K562 (cell line): ENCODE results near the gene RNPEPL1. TPM values are rescaled to one million over a fixed set of nuclear protein-coding genes. Genes with fewer than 3 reads are reported as not detected.
A peak's percentile ranks its signal among the peaks of the same experiment; 100 is the strongest.

Experiments used
- FOXK1 ChIP-seq: sonication (generic); formaldehyde crosslinking; IDR thresholded peaks from 2 replicates; pipeline ENCODE4 v1.8.0; 2022; ENCODE audit warnings: missing genetic modification reagents, mild to moderate bottlenecking, borderline replicate concordance
- LCOR ChIP-seq: sonication (generic); formaldehyde crosslinking; IDR thresholded peaks from 2 replicates; pipeline ENCODE4 v1.8.0; 2022; ENCODE audit warnings: mild to moderate bottlenecking, missing genetic modification reagents
- MAZ ChIP-seq, 2 experiments: fragments of 450-650 bp in 1 of 2; sonication (generic) in 1 of 2; formaldehyde crosslinking; IDR thresholded peaks in 1 of 2; conservative IDR thresholded peaks in 1 of 2; 2 replicates each; pipeline versions ENCODE4 v1.4.0 to v1.5.0; 2020; ENCODE audit warnings: mild to moderate bottlenecking in 1 of 2, missing genetic modification reagents in 1 of 2
- NFYB ChIP-seq: IDR thresholded peaks from 2 replicates; pipeline ENCODE4 v1.6.1; 2011; ENCODE audit warnings: mild to moderate bottlenecking, moderate library complexity; ENCODE audit not compliant: insufficient read length; ENCODE audit errors: extremely low read depth
- PHF21A ChIP-seq: fragments of 450-650 bp; IDR thresholded peaks from 2 replicates; pipeline ENCODE4 v1.6.1; 2017; ENCODE audit warnings: low read depth, borderline replicate concordance
- RCOR1 ChIP-seq, 2 experiments: IDR thresholded peaks; 2 replicates each; pipeline ENCODE4 v1.6.1; 2012; ENCODE audit warnings: low read depth in 2 of 2, low read length in 2 of 2, borderline replicate concordance in 1 of 2, improper control_type of control experiment in 1 of 2
- RFX1 ChIP-seq: fragments of 450-650 bp; IDR thresholded peaks from 2 replicates; pipeline ENCODE4 v1.6.1; 2016; ENCODE audit warnings: mild to moderate bottlenecking, moderate library complexity
- TRIM24 ChIP-seq, 2 experiments: fragments of 450-650 bp; IDR thresholded peaks; 2 replicates each; pipeline ENCODE4 v1.6.1; 2016
- ZBTB8A ChIP-seq: fragments of 450-650 bp; IDR thresholded peaks from 2 replicates; pipeline ENCODE4 v1.6.1; 2018; ENCODE audit warnings: mild to moderate bottlenecking, moderate library complexity; ENCODE audit not compliant: partially characterized antibody
- ZC3H11A ChIP-seq: IDR thresholded peaks from 2 replicates; pipeline ENCODE4 v1.6.1; 2012; ENCODE audit warnings: low read depth, low read length, improper control_type of control experiment
- ZNF644 ChIP-seq: fragments of 200-800 bp; sonication (Bioruptor generic); IDR thresholded peaks from 2 replicates; pipeline ENCODE4 v1.6.1; 2016; ENCODE audit warnings: low read depth, missing genetic modification characterization, missing compliant biosample characterization
- polyA plus RNA-seq, 8 experiments: library from polyadenylated mRNA; depleted of rRNA in 4 of 8; stranded (reverse) in 5 of 8; unstranded in 3 of 8; fragments of >200 nt; fragmentation: Nextera tagmentation in 2 of 8; fragmentation: Illumina TruSeq in 1 of 8; extraction: Ambion mirVana in 2 of 8; extraction: Trizol in 1 of 8; gene quantifications; 2 replicates each; pipeline versions ENCODE4 v1.2.1 to v1.2.3, GENCODE V29; 2011 to 2014; ENCODE audit warnings: inconsistent platforms in 1 of 8, missing spikeins in 1 of 8
- total RNA-seq, 7 experiments: library from RNA; depleted of rRNA in 6 of 7; stranded (reverse); fragments of >200 nt in 6 of 7; fragmentation: Illumina TruSeq in 2 of 7; extraction: Trizol in 2 of 7; gene quantifications; 2 replicates each; pipeline versions ENCODE4 v1.2.1 to v1.2.3, GENCODE V29; 2011 to 2021; ENCODE audit warnings: low replicate concordance in 1 of 7
- TF ChIP-seq, protein P1 (sequence below), 2 experiments: fragments of 450-650 bp in 1 of 2; IDR thresholded peaks; 2 replicates each; pipeline ENCODE4 v1.6.1; 2011 to 2017; ENCODE audit warnings: low read depth in 2 of 2, antibody characterized with exemption in 1 of 2, borderline replicate concordance in 1 of 2, low read length in 1 of 2, mild to moderate bottlenecking in 1 of 2, mixed read lengths in 1 of 2; ENCODE audit not compliant: control insufficient read depth in 1 of 2
- TF ChIP-seq, protein P2 (sequence below): fragments of 450-650 bp; IDR thresholded peaks from 2 replicates; pipeline ENCODE4 v1.6.1; 2017; ENCODE audit warnings: antibody characterized with exemption, mild to moderate bottlenecking
- TF ChIP-seq, protein P3 (sequence below): fragments of 450-650 bp; conservative IDR thresholded peaks from 2 replicates; pipeline ENCODE4 v1.6.1; 2016; ENCODE audit warnings: missing genetic modification characterization, low read depth, mild to moderate bottlenecking, control low read depth, missing compliant biosample characterization
- TF ChIP-seq, protein P4 (sequence below): fragments of 450-650 bp; formaldehyde crosslinking; IDR thresholded peaks from 2 replicates; pipeline ENCODE4 v1.4.0; 2020; ENCODE audit warnings: mild to moderate bottlenecking, mixed read lengths

RNPEPL1 gene
- total and polyA plus RNA-seq, 9 of the 15 experiments (the other 6 are each of a cell fraction or from before 2014, with no cell fraction given) = 0.07 to 38.7 (median 5.6) TPM

DNA sequence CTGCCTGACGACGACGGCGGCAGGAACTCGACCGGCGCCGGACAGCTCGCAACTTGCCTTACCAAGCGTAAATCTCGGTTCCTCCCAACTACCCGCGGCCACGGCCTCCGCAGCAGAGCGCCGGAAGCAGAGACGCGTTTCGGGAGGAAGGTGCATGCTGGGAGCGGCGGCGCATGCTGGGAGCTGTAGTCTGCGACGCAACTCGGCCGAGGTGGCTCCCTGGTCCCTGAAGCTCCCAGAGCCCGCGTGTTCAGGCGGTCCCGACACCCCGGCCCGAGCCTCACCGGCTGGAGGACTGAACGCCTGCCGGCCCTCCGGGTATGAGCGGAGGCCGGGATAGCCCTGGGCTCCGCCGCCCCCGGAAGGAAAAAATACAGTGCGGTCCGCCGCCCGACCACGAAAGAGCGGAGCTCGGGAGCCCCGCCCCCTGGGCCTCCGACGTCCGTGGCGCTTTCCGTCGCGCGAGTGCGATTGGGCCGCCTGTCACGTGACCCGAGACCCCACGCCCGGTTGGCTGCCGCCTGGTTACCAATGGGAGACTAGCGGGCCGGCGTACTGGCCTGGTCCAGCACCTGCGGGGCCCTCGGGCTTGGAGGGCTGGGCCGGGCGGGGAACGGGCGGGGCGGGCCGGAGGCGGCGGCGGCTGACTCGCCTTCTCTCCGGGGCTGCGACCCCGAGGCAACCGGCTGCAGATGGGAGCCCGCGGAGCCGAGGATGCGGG, 18.1 kb downstream of the RNPEPL1 start, which contains the start of gene CAPN10 (continued):
- TF ChIP-seq MAZ (CRISPR knock-in tag; conservative IDR thresholded peaks at IDR 0.05 in 1 of 2, IDR thresholded peaks at IDR 0.05 in 1 of 2) (peak in 1 of 2 experiments; percentile 68; a peak in 1 of 4 replicates), RFX1 (peak; percentile 40; the same call in 1 of the 2 replicates), PHF21A (peak; percentile 83; the same call in 1 of the 2 replicates), LCOR (CRISPR knock-in tag) (peak; percentile 69; the same call in 1 of the 2 replicates), ZNF644 (peak; percentile 63; the same call in 1 of the 2 replicates), ZC3H11A (no peak), ZBTB8A (no peak), TRIM24 (IDR thresholded peaks at IDR 0.05) (no peak), NFYB (peak; percentile 58), RCOR1 (IDR thresholded peaks at IDR 0.05; ENCODE audit: borderline replicate concordance in 1 of 2, low read depth in 2 of 2, low read length in 2 of 2) (peak in 1 of 2 experiments; percentile 64; a peak in 2 of 4 replicates), FOXK1 (CRISPR knock-in tag) (no peak)
- TF ChIP-seq, protein P1, sequence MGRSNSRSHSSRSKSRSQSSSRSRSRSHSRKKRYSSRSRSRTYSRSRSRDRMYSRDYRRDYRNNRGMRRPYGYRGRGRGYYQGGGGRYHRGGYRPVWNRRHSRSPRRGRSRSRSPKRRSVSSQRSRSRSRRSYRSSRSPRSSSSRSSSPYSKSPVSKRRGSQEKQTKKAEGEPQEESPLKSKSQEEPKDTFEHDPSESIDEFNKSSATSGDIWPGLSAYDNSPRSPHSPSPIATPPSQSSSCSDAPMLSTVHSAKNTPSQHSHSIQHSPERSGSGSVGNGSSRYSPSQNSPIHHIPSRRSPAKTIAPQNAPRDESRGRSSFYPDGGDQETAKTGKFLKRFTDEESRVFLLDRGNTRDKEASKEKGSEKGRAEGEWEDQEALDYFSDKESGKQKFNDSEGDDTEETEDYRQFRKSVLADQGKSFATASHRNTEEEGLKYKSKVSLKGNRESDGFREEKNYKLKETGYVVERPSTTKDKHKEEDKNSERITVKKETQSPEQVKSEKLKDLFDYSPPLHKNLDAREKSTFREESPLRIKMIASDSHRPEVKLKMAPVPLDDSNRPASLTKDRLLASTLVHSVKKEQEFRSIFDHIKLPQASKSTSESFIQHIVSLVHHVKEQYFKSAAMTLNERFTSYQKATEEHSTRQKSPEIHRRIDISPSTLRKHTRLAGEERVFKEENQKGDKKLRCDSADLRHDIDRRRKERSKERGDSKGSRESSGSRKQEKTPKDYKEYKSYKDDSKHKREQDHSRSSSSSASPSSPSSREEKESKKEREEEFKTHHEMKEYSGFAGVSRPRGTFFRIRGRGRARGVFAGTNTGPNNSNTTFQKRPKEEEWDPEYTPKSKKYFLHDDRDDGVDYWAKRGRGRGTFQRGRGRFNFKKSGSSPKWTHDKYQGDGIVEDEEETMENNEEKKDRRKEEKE (IDR thresholded peaks at IDR 0.05; ENCODE audit: borderline replicate concordance in 1 of 2, control insufficient read depth in 1 of 2, low read depth in 2 of 2, low read length in 1 of 2) = no peak
- TF ChIP-seq, protein P2, sequence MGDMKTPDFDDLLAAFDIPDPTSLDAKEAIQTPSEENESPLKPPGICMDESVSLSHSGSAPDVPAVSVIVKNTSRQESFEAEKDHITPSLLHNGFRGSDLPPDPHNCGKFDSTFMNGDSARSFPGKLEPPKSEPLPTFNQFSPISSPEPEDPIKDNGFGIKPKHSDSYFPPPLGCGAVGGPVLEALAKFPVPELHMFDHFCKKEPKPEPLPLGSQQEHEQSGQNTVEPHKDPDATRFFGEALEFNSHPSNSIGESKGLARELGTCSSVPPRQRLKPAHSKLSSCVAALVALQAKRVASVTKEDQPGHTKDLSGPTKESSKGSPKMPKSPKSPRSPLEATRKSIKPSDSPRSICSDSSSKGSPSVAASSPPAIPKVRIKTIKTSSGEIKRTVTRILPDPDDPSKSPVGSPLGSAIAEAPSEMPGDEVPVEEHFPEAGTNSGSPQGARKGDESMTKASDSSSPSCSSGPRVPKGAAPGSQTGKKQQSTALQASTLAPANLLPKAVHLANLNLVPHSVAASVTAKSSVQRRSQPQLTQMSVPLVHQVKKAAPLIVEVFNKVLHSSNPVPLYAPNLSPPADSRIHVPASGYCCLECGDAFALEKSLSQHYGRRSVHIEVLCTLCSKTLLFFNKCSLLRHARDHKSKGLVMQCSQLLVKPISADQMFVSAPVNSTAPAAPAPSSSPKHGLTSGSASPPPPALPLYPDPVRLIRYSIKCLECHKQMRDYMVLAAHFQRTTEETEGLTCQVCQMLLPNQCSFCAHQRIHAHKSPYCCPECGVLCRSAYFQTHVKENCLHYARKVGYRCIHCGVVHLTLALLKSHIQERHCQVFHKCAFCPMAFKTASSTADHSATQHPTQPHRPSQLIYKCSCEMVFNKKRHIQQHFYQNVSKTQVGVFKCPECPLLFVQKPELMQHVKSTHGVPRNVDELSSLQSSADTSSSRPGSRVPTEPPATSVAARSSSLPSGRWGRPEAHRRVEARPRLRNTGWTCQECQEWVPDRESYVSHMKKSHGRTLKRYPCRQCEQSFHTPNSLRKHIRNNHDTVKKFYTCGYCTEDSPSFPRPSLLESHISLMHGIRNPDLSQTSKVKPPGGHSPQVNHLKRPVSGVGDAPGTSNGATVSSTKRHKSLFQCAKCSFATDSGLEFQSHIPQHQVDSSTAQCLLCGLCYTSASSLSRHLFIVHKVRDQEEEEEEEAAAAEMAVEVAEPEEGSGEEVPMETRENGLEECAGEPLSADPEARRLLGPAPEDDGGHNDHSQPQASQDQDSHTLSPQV = peak; percentile 59; the same call in 1 of the 2 replicates
- TF ChIP-seq, protein P3, sequence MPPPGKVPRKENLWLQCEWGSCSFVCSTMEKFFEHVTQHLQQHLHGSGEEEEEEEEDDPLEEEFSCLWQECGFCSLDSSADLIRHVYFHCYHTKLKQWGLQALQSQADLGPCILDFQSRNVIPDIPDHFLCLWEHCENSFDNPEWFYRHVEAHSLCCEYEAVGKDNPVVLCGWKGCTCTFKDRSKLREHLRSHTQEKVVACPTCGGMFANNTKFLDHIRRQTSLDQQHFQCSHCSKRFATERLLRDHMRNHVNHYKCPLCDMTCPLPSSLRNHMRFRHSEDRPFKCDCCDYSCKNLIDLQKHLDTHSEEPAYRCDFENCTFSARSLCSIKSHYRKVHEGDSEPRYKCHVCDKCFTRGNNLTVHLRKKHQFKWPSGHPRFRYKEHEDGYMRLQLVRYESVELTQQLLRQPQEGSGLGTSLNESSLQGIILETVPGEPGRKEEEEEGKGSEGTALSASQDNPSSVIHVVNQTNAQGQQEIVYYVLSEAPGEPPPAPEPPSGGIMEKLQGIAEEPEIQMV (tag) = peak; percentile 57; the same call in 1 of the 2 replicates
- TF ChIP-seq, protein P4, sequence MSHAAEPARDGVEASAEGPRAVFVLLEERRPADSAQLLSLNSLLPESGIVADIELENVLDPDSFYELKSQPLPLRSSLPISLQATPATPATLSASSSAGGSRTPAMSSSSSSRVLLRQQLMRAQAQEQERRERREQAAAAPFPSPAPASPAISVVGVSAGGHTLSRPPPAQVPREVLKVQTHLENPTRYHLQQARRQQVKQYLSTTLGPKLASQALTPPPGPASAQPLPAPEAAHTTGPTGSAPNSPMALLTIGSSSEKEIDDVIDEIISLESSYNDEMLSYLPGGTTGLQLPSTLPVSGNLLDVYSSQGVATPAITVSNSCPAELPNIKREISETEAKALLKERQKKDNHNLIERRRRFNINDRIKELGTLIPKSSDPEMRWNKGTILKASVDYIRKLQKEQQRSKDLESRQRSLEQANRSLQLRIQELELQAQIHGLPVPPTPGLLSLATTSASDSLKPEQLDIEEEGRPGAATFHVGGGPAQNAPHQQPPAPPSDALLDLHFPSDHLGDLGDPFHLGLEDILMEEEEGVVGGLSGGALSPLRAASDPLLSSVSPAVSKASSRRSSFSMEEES (CRISPR knock-in tag) = peak; percentile 100
